Nucleus accumbens (tissue), 56 donors: Measurements from ENCODE around the gene NLGN1.

Experiments
- DNase-seq, 56 donors: peaks; one replicate each; lab custom pipeline; 2025; lab: John Stamatoyannopoulos, UW

The NLGN1 gene

DNA sequence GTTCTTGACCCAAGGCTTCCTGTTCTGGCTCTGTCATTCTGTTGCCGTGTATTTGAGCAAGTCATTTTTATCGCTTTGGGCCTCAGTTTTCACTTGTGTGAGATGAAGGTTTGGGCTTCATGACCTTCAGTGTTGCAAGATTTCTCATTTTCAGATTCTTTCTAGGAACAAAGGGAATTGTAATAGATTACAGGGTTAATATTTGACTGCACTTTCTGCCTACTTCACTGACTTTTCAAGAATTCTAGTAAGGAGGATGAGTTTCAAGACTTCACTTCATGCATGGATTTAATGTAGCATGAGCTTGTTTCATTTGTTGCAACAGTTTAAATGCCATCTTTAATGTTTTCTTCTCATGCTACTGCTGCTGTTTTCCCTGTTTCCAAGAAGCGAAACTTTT, 226.5 kb downstream of the NLGN1 start:
- DNase-seq, result no peak

DNA sequence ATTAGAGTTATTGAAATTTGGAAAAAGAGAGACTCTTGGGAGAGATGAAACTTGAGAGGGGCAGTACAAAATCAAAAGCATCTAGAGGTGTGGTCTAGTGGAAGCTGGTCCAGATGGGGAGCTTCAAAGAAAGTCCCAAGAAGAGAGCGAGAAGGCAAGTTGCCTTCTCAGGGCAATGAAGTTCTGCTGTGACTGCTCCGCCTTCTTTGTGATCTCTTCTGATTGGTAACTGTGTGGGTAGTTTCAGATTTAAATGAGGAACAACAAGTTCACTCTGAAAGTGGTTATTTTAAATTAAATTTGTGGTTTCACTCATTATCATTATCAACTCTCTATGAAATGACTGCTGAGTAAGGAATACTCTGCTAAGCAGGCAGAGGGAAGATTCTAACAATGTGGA, 233.3 kb downstream of the NLGN1 start:
- DNase-seq, result no peak

DNA sequence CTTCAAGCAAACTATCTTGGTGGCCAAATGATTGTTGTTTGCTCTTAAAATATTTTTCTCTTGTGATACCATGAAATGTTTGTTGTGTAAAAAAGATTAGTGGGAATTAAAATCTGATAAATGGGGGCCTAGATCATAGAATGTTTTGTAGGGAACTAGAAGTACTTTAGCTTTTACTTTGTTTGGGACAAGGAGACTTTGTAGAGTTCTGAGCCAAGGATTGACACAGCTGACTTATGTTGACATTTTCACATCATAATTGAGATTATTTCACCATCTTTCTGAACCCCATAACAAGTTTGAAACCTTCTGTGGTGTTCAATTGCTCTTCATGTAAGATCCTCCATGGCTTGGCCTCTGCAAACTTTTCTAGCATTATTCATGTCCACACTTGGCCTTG, 235.4 kb downstream of the NLGN1 start:
- DNase-seq, result no peak

DNA sequence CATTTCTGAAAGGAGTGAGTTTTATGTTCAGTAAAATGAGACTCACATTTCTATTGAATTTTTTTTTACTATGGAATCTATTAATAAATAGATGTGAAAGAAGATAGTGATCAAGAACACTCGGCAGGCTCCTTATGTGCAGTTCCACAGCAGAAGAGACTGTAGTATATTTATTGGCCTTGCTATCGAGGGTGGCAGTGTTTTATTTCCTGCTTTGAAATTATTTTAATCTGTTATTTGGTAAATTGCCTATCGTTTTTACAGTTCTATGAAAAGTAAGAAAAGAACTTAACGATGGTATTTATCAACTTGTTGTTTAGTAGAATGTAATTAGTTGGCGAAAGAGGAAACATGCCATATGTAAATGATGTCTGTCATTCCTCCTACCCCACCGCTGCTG, 238.3 kb downstream of the NLGN1 start:
- no peak for DNase-seq

DNA sequence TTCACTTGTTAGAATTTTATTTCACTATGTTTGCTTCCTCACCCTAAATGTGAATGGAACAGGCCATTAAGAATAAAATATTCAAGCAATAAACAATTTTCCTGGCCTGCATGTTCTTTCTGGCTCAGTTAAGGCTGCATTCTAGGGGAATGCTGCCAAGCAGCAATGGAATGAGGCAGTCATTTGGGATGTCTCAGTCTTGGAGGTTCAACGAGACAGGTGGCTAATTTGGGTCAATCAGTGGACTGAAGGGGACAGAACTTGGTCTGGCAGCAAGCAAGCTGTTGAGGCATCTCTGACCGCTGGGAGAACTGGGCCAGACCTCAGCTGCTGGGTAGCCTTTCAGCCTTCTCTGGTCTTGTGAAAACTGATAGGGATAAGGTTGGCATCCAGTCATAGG, 241.6 kb downstream of the NLGN1 start:
- no peak for DNase-seq

DNA sequence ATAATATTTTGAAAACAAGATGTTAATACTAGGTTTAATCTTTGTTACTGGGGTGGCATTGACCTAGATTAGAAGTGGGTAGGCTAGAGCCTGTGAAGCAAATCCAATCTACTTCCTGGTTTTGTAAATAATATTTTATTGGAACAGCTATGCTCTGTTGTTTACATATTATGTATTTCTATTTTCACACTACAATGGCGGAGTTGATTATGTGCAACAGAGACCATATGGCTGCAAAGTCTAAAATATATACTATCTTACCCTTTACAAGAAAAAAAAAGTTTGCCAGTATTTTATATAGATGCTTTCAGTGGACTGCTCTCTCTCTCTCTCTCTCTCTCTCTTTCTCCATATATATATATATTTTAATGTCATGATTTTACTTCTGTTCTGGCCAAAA, 244.2 kb downstream of the NLGN1 start:
- DNase-seq, result no peak

DNA sequence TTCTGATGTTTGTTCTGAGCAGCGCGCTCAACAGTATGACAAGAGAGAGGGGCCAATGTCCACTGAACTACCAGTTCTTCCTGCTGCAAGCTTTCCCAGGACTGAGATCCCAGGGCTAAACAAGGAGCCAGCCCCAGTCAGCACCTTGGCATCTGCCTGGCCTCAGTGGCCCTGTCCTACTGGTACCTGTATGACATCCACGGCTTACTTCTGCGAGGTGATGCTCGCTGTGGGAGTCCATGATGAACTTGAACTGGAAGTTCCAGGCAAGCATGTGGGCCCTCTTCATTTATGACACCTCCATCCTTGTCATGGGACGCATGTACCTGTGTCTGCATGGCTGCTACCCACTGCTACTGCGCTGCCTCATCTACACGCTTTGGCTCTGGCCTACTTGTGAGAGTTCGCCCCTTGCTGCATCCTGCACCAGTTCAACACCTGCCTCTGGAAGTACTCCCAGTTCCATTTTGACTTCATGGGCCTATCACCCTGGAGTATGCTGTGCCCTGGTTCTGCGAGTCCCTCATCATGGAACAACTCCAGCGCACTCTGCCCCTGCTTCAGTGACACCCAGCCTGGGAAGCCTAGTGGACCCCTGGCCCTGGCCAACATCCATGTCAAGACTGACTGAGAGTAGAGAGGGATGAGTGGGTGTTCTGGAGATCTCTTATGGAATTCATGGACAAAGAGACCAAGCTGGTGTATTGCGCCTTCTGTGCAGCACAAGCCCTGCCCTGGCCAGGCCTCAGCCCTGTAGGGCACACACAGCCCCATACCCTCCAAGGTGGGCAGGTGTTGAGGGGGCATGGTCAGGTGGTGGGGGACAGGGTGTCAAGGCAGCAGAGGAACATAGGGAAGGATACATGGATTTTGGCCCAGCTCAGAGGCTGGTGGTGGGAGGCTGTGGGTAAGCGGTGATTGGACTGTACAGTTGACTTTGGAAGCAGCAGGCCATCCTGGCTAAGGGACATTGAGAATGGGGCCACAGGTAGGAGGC, 246.8 kb downstream of the NLGN1 start:
- no peak for DNase-seq

DNA sequence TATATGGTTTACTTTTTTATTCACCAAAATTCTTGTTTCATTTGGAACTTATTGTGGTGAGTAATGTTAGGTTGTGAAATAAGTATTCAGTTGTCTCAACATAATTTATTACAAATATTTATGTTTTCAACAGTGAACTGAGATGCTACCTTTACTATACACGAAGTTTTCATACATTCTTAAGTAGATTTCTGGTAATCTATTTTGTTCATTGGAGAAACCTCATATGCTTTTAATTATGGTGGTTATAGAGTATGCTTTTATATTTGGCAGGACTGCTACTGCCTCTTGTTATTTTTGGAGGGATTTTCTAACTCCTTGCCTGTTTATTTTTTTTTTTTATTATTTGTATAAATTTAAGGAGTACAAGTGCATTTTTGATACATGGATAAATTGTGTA, 253.1 kb downstream of the NLGN1 start:
- no peak for DNase-seq

DNA sequence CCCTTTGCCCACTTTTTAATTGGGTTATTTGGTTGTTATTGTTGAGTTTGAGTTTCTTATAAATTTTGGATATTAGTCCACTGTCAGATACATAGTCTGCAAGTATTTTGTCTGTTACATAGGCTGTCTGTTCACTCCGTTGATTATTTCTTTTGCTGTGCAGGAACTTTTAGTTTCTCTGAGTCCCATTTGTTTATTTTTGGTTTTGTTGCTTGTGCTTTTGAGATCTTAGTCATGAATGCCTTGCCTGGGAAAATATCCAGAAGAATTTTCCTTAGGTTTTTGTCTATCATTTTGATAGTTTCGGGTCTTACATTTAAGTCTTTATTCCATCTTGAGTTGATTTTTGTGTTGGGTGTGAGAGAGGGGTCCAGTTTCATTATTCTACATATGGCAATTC, 254.5 kb downstream of the NLGN1 start:
- no peak for DNase-seq

DNA sequence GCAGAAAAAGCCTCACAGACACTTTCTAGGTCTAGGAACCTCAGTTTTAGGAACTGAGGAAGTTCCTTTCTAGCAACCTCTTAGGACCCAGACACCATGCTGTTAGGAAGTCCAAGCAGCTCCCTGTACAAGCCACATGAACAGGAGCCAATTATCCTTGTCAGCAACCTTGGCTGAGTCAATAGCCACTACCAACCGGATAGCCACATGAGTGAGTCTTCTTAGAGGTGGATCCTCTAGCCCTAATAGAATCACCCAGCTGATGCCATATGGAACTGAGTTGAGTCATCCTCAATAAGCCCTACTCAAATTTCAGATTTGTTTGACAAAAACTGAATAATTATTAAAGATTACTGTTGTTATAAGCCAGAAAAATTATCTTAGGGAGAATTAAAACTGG, 256.2 kb downstream of the NLGN1 start:
- DNase-seq, result no peak

DNA sequence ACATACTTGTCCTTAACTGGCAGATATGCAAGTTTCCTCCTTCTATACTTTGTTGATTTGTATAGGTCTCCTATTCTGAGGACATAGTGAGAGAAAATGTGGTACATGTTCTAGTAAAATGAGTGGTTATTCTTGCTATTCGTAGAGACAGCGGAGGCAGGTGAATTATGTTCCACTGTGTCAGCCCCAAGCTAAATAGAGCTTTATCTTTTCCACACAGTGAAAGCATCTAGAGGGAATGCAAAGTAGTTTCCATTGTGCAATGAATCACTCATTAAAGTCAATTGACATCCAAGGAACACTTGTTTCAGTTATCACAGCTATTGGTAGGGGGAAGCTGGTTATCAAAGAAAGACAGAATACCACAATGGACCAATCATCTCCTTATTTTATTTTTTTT, 262.4 kb downstream of the NLGN1 start:
- peak in 4 of 56 donors; percentile 5 to 55 (median 15) for DNase-seq

DNA sequence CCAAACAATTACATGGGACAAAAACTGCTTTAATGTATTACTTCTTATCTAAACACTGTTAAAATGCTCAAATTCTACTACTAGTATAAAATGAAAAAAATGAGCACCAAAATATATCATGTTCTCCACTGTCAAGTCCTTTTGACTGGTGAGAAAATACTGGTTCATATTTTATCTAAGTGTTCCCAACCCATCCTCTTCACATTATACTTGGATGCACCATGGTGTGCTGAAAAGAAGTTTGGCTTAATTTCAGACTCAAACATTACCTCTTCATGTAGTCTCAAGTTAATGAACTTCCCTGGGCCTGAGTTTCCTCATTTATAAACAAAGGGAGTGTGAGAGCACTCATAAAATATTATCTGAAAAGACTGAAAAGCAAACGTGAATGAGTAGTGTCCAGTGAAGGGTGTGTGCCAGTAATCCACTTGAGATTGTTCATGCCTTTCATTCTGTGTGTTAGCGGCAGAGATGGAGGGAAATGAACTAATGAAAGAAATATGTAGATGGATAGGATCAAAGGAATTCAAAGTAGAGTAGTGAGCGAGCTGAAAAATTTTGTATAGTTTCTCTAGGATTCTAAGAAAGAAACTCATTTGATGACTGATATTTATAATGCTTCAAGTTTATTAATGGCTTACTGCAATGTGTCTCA, 263.2 kb downstream of the NLGN1 start:
- no peak for DNase-seq

DNA sequence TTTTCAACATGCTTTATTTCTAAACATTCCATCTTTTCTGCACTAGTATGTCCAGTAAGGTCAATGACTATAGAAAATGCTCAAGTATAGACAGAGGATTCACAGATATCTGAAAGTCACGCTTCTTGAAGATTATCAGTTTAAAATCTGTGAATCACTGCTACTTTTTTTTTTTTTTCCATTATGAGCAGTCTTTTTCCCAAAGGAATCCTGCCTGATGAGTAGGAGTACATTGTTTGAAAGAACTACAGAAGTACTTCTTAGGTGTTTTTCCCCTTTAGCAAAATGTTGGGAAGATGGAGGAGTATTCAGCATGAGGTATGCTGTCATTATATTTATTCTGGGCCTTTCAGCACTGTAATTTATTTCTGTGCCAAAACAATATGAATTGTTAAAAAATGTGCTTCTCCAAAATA, 266.2 kb downstream of the NLGN1 start:
- DNase-seq, result no peak

DNA sequence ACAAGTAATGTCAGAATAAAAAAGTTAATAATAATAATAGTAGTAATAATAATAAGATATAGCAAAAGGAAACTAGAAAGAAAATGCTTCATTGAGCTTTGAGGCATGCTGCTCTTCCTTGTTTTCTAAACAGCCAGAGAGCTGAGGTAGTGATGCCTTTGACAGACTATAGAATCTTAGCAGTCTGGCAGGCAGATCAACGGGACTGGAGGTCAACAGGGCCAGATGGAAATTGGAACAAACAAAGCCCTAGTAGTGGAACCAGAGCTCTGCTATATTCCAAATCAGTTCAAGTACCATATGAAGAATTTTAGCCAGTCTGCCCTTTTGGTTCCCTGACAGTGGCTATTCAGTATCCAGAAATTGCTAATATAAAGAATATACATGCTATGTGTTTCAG, 278.6 kb downstream of the NLGN1 start:
- no peak for DNase-seq

DNA sequence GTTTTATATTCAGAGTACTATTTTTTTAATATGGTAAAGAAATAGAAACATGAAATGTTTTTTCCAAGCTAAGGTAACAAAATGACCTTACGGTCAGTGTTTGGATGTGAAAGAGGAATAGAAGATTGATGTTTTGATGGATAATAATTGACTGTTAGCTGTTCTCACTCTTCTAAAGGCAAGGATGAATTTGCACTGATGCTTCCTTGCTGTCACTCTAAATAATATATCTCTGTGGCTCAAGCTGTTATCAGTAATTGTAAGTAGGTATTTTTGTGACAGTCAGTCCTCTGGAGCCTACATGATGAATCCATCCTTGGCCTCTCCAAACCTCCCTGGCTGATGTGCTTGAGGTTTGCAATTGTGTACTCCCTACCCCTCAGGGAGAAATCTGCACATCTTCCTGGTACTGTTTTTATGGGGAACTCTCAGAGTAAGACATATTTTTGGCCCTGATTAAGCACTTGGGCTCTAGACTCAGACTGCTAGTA, 283.7 kb downstream of the NLGN1 start:
- DNase-seq, result no peak

DNA sequence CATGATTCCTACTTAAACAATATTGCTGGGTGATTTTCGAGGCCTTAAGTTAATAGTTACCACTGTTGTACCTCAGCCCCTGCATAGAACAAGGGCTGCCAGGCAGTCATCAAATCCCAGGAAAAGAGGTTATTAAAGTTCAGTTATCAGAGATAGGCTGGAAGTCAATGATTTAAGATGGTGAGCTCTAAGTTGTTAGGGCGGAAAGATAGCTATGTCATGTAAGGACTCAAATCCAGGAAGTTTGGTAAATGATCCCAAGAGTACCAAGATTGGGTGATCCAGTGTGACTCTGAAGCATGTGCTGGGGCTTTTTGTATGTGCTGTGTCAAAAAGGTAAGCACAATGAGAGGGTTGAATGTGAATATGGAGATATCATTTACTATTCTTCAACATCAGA, 287.9 kb downstream of the NLGN1 start:
- no peak for DNase-seq

DNA sequence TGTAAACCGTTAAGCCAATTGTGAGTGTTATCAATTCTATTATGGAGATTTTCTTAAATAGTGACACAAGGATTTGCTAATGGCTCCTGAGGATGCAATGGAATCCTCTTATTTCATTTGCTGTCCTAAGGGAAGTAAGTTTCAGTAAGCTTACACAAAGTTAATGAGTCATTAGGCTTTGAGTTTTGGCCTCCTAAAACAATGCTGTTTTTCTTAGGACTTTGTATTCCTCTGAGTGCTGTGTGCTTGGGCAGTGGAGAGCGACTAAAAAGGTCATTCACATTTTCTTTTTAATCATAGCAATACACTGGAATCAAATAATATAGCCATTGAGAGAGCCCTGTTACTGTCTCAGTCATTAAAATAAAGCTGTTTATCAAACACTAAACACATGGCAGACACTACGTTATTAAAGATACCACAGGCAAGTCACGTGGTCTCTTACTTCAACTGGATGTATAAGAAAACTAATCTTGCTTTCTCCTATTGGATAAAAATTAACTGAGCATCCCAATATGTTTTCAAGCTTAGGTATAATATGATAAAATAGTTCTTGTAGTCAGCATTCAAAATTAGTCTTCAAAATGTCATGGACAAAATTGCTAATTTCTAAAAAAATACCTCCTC, 290.8 kb downstream of the NLGN1 start:
- no peak for DNase-seq

DNA sequence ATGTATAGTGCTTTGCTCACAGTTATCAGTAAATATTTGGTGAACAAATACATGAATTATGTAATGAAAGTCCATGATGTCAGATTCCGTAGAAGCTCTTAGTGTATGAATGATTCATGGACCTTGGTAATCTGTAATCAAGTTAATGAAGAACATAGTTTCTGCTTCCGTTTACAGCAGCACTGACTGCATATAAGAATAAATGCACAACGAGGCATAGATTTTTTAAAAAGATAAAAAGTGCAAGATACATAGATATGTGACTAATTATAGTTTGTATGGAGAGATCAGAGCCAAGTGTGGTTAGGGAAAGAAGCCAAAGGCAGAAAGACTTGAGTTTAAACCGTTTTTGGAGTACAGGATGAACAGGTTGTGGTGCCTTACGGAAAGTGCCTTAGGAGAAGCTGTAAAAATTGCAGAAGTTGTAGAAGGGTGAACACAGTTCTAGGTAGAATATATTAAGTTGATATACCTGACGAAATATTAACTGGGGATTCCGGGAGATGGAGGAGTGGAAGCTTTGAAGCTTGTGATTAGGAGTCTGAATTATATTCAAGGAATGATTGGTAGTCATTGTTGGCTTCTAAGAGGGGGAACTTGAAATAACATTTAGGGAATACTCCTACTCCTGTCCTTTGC, 293.1 kb downstream of the NLGN1 start:
- DNase-seq, result no peak

DNA sequence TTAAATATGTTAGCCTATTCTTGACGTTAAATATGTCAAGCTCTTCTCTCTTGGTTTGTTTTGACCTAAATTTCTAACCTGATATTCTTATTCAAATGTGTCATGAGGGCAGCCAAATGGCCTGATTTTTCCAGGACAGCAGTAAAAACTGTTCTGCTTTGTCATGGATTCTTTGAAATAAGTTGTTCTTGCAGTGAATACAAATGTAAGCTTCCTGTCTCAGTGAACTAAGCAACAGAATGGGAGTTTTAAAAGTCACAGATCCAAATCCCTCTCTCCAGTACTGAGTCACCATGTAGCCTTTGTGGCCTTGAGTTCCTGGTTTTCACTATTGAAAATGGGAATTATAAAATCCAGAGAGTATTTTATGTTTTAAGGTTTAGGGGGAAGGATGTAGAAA, 301.8 kb downstream of the NLGN1 start:
- DNase-seq, result no peak

DNA sequence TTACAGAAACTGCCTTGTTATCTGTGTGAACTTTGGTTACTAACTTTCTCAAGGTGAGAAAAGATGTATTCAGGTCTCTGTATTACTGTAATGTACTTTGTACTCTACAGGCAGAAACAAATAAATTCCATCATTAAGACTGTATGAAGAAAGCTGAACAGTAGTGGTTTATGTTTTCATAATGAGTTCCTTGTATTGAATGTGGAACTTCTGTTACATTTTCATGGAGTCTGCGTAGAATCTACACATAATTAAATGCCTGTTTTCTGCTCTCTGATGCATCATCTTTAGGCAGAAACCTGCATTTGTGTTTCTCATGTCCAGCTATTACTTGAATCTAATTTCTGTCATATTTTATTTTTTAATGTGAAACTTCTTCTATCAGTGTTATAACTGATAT, 302.8 kb downstream of the NLGN1 start:
- no peak for DNase-seq

DNA sequence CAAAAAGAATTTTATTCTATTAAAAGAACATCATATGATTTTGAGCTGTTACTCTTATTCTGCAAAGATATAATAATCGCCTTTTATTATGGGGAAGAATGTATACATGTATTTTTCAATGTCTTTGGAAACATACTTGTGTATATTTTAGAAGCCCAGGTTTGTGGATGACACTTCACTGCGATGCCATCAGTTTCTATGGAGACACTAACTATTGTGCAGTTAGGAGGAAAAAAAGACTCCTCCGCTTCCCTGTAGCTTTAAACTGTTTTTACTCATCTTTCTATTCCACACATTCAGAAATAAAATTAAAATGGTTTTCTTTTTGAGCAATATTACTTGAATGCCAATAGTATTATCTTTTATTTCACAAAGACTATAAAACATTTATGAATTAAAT, 305.0 kb downstream of the NLGN1 start:
- no peak for DNase-seq
